CD14-positive monocyte (primary cell): ENCODE measurements around the gene BBS9. TPM values are rescaled to one million over a fixed set of nuclear protein-coding genes. Genes with fewer than 3 reads are reported as not detected.

Source experiments
- DNase-seq, 3 donors: peaks; one replicate each; pipeline ENCODE4 v3.0.0-alpha.2; 2011 to 2022
- H2AFZ ChIP-seq: 2 replicates; pipeline ENCODE4 v1.6.0; 2012; ENCODE audit warnings: mild to moderate bottlenecking, low read depth, low read length, inconsistent platforms; ENCODE audit not compliant: insufficient read depth, poor library complexity, severe bottlenecking
- H3K27ac ChIP-seq, 2 donors: 1 replicate in 1 of 2; 2 replicates in 1 of 2; pipeline ENCODE4 v1.5.1; 2012 to 2013; ENCODE audit warnings: low read length in 2 of 2, control low read depth in 1 of 2, inconsistent platforms in 1 of 2, low read depth in 1 of 2, mild to moderate bottlenecking in 1 of 2
- H3K27me3 ChIP-seq, 2 donors: one replicate each; pipeline versions ENCODE4 v1.6.0 to v1.6.1; 2011 to 2013; ENCODE audit warnings: low read length in 2 of 2; ENCODE audit not compliant: control insufficient read depth in 2 of 2, insufficient read depth in 2 of 2
- H3K36me3 ChIP-seq, 2 donors: replicated peaks in 1 of 2; 1 replicate in 1 of 2; 2 replicates in 1 of 2; pipeline versions ENCODE4 v1.5.1 to v1.6.1; 2012 to 2013; ENCODE audit warnings: low read length in 2 of 2, control low read depth in 1 of 2, inconsistent platforms in 1 of 2, mild to moderate bottlenecking in 1 of 2; ENCODE audit not compliant: insufficient read depth in 2 of 2, control insufficient read depth in 1 of 2
- H3K4me1 ChIP-seq, 2 donors: 1 replicate in 1 of 2; 2 replicates in 1 of 2; pipeline versions ENCODE4 v1.5.1 to v1.6.1; 2012 to 2013; ENCODE audit warnings: low read length in 2 of 2, control low read depth in 1 of 2, inconsistent platforms in 1 of 2, mild to moderate bottlenecking in 1 of 2, moderate library complexity in 1 of 2; ENCODE audit not compliant: insufficient read depth in 2 of 2, control insufficient read depth in 1 of 2
- H3K4me2 ChIP-seq: replicated peaks from 2 replicates; pipeline ENCODE3; 2012; ENCODE audit warnings: low read length, moderate library complexity, mild to moderate bottlenecking; ENCODE audit not compliant: poor library complexity, severe bottlenecking; ENCODE audit errors: extremely low read depth
- H3K4me3 ChIP-seq, 3 experiments: fragments of 200-600 bp in 1 of 3; sonication (generic) in 1 of 3; replicated peaks in 1 of 3; 1 replicate in 2 of 3; 2 replicates in 1 of 3; pipeline ENCODE4 v1.5.1; 2011 to 2013; ENCODE audit warnings: low read length in 3 of 3, mild to moderate bottlenecking in 3 of 3, control low read depth in 2 of 3, low read depth in 2 of 3, inconsistent platforms in 1 of 3, moderate library complexity in 1 of 3
- H3K79me2 ChIP-seq: 2 replicates; pipeline ENCODE4 v1.6.0; 2012; ENCODE audit warnings: mild to moderate bottlenecking, control low read depth, inconsistent platforms, low read length, moderate library complexity; ENCODE audit not compliant: insufficient read depth
- H3K9ac ChIP-seq: 2 replicates; pipeline ENCODE4 v1.6.0; 2017; ENCODE audit warnings: low read length, mild to moderate bottlenecking; ENCODE audit not compliant: insufficient read depth, poor library complexity, severe bottlenecking
- H3K9me3 ChIP-seq, 2 donors: replicated peaks in 1 of 2; 1 replicate in 1 of 2; 2 replicates in 1 of 2; pipeline versions ENCODE4 v1.5.1 to v1.6.1; 2012 to 2013; ENCODE audit warnings: low read length in 2 of 2, control low read depth in 1 of 2; ENCODE audit not compliant: control insufficient read depth in 1 of 2, insufficient read depth in 1 of 2
- H4K20me1 ChIP-seq: 2 replicates; pipeline ENCODE4 v1.6.0; 2012; ENCODE audit warnings: mild to moderate bottlenecking, low read length, control low read depth, moderate library complexity; ENCODE audit not compliant: insufficient read depth
- H3K27ac Mint-ChIP-seq, 7 donors: one replicate each; pipeline ENCODE4 v1.8.0; 2020; ENCODE audit warnings: mild to moderate bottlenecking in 7 of 7, mixed read lengths in 7 of 7, moderate library complexity in 6 of 7, inconsistent platforms in 2 of 7
- H3K27me3 Mint-ChIP-seq, 3 donors: one replicate each; pipeline ENCODE4 v1.8.0; 2021 to 2022; ENCODE audit warnings: low read depth in 3 of 3, mild to moderate bottlenecking in 3 of 3, mixed read lengths in 3 of 3, moderate library complexity in 3 of 3, inconsistent platforms in 1 of 3
- H3K36me3 Mint-ChIP-seq, 2 donors: one replicate each; pipeline ENCODE4 v1.8.0; 2020; ENCODE audit warnings: mixed read lengths in 2 of 2, inconsistent platforms in 1 of 2, mild to moderate bottlenecking in 1 of 2
- H3K4me1 Mint-ChIP-seq: one replicate; pipeline ENCODE4 v1.8.0; 2020; ENCODE audit warnings: mild to moderate bottlenecking, mixed read lengths
- H3K4me3 Mint-ChIP-seq, 2 donors: one replicate each; pipeline ENCODE4 v1.8.0; 2020; ENCODE audit warnings: mild to moderate bottlenecking in 2 of 2, mixed read lengths in 2 of 2, moderate library complexity in 1 of 2
- H3K9me3 Mint-ChIP-seq, 7 donors: one replicate each; pipeline ENCODE4 v1.8.0; 2020 to 2022; ENCODE audit warnings: mixed read lengths in 7 of 7, mild to moderate bottlenecking in 6 of 7, moderate library complexity in 6 of 7, inconsistent platforms in 2 of 7
- CTCF ChIP-seq: fragments of 200-600 bp; IDR thresholded peaks from one replicate; pipeline ENCODE4 v1.8.0; 2022; ENCODE audit warnings: antibody characterized with exemption, mild to moderate bottlenecking
- WGBS: methylation state at CpG from one replicate; pipeline ENCODE4 v1.1.5; 2013; ENCODE audit warnings: missing lambda C conversion rate; ENCODE audit not compliant: insufficient coverage; 5-methylcytosine and 5-hydroxymethylcytosine counted together
- intact Hi-C, 2 donors: fragments of 100-400 bp; cut with micrococcal nuclease; formaldehyde crosslinking; loops; one replicate each; pipeline versions ENCODE4 v1.15.0 to v1.15.1; 2023
- polyA plus RNA-seq, 3 donors: library from polyadenylated mRNA; depleted of rRNA in 1 of 3; unstranded in 2 of 3; stranded (reverse) in 1 of 3; fragments of 300-500 nt in 2 of 3; fragments of >200 nt in 1 of 3; fragmentation: Illumina TruSeq in 2 of 3; gene quantifications; 1 replicate in 2 of 3; 2 replicates in 1 of 3; pipeline ENCODE4 v1.2.3, GENCODE V29; 2012 to 2021

Gene BBS9
- polyA plus RNA-seq, 3 donors: 4.9 to 7.5 (median 6.8) TPM

- H4K20me1 ChIP-seq: no peaks in the 10 kb centered on the region
- peaks cover 0 to 2% (median 0%) of the 10 kb centered on the region in 3 donors for H3K27me3 Mint-ChIP-seq
- no peak for DNase-seq
- 82% methylated on average over 1 of the region's 3 CpGs for WGBS
- peaks cover 8% of the 10 kb centered on the region for H3K4me1 Mint-ChIP-seq
- TF ChIP-seq CTCF: no peak
- no peak overlapping the region for H3K4me3 ChIP-seq
- no peak overlapping the region for H3K27ac Mint-ChIP-seq
- no peak overlapping the region for H3K4me2 ChIP-seq
- no peaks in the 10 kb centered on the region for H3K27me3 ChIP-seq
- H3K9ac ChIP-seq: no peak overlapping the region
- H3K9me3 Mint-ChIP-seq: peaks cover 0 to 4% (median 1%) of the 10 kb centered on the region in 7 donors
- H3K9me3 ChIP-seq: no peaks in the 10 kb centered on the region
- intact Hi-C loops: no loop called here
- no peaks in the 10 kb centered on the region for H3K36me3 Mint-ChIP-seq
- no peaks in the 10 kb centered on the region for H3K4me1 ChIP-seq
- no peak overlapping the region for H3K4me3 Mint-ChIP-seq
- no peaks in the 10 kb centered on the region for H3K79me2 ChIP-seq
- H3K36me3 ChIP-seq: no peaks in the 10 kb centered on the region
- no peak overlapping the region for H3K27ac ChIP-seq
- H2AFZ ChIP-seq: no peak overlapping the region
These were observed 511.4 kb downstream of the BBS9 start for GRCh38 chr7:33640741-33641140.

GRCh38 chr7:33642312-33642711 lies 512.9 kb downstream of the BBS9 start:
- Histone ChIP-seq H3K79me2 (no peaks in the 10 kb centered on the region), H4K20me1 (no peaks in the 10 kb centered on the region), H3K9ac (no peak overlapping the region), H3K27ac (no peak overlapping the region), H3K4me3 (no peak overlapping the region), H2AFZ (no peak overlapping the region), H3K36me3 (no peaks in the 10 kb centered on the region), H3K4me2 (no peak overlapping the region), H3K4me1 (no peaks in the 10 kb centered on the region), H3K27me3 (no peaks in the 10 kb centered on the region), H3K9me3 (no peaks in the 10 kb centered on the region)
- no peaks in the 10 kb centered on the region for H3K36me3 Mint-ChIP-seq
- peaks cover 8% of the 10 kb centered on the region for H3K4me1 Mint-ChIP-seq
- DNase-seq: no peak
- peaks cover 0 to 4% (median 1%) of the 10 kb centered on the region in 7 donors for H3K9me3 Mint-ChIP-seq
- TF ChIP-seq CTCF: no peak
- no CpG with 5 or more reads among the region's 1 CpG for WGBS
- H3K27ac Mint-ChIP-seq: no peak overlapping the region
- peaks cover 0 to 3% (median 2%) of the 10 kb centered on the region in 3 donors for H3K27me3 Mint-ChIP-seq
- intact Hi-C loops: no loop called here
- no peak overlapping the region for H3K4me3 Mint-ChIP-seq
